C1 segment of cervical spinal cord (tissue), 14 donors: ENCODE results near the gene WARS2.

ENCODE experiments used
- DNase-seq, 14 donors: peaks; one replicate each; lab custom pipeline; 2025; lab: John Stamatoyannopoulos, UW

WARS2 gene

DNA sequence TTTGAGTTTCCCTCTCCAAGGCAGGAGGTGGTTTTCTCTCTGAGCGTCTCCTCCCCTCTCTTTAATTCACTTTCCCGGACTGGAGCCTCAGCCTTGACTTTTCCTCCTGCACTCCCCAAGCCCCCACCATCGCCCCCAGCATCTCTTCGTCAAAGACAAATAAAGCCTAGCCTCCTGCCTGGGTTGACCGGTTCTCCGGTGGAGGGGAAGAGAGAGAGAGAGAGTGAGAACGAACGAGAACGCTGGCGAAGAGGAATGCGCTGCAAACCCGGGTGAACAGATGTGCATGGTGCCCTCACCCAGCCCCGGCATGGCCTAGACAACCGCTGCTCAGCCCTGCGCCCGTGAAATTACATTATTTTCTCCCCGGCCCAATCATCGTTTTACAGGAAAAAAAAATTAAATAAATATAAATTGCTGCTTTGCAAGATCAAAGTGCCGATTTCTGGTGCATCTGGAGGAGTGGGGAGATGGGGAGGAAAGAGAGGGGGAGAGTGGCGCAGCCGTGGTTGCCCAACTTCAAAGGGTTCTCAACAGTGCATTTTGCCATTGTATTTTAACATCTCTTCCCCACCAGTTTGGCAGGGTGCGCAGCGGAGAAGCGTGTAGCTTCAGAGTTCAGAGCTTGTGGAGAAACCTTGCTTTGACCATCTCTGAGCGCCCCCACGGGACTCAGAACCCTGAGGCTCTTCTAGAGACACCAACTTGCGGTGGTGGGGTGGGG, 140.9 kb downstream of the WARS2 start:
- no peak for DNase-seq

DNA sequence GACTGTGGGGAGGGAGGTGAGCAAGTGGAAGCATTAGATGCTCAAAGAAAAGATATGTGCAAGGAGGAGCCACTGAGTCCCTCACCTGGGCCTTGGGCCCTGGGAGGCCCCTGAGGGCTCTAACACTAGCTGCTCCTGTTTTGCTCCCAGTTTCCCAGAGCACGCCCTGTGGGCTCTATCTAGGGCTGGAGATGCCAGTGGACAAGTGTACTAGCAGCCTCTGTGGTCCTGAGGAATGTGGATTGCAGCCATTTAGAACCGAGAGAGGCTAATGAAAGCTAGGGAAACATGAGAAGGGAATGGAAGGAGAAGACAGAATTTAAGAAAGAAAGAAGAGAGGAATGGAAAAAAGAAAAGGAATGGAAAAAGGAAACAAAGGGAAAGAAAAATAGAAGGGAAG, 142.3 kb downstream of the WARS2 start:
- DNase-seq, result no peak

GRCh38 chr1:118997225-118997624, 143.2 kb downstream of the WARS2 start:
- DNase-seq, result no peak

DNA sequence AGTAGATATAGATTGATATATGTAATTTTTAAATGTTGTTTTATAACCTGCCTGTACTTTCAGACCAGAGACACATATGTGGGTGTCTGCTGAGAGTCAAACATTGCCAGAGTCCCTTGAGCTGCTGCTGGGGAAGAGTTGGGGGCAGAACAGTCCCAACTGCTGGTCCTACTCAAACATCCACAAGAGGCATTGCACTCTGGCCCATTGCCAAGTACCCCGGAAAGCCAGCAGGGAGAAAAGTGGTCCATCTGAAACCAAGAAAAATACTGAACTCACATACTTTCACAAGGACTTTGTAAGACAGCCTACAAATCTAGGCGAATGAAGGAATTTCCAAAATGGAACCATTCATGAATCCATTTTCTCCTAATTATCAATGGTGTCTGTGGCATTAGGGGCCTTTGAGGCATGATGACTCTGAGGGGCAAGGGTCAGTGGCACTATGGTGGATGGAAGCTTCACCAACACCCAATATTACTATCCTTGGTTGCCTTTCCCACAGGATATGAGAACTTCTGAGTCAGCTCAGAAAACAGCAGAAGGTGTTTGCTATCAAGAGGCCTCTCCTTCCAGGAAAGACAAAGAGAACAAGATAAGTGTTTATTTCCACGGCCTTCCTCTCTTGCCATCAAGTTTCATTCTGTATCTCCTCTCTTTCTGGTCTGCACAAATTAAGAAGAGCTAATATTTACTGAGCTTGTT, 145.0 kb downstream of the WARS2 start:
- no peak for DNase-seq

GRCh38 chr1:118993700-118994026, 146.8 kb downstream of the WARS2 start:
- no peak for DNase-seq

GRCh38 chr1:118992868-118993699, 147.4 kb downstream of the WARS2 start:
- no peak for DNase-seq

DNA sequence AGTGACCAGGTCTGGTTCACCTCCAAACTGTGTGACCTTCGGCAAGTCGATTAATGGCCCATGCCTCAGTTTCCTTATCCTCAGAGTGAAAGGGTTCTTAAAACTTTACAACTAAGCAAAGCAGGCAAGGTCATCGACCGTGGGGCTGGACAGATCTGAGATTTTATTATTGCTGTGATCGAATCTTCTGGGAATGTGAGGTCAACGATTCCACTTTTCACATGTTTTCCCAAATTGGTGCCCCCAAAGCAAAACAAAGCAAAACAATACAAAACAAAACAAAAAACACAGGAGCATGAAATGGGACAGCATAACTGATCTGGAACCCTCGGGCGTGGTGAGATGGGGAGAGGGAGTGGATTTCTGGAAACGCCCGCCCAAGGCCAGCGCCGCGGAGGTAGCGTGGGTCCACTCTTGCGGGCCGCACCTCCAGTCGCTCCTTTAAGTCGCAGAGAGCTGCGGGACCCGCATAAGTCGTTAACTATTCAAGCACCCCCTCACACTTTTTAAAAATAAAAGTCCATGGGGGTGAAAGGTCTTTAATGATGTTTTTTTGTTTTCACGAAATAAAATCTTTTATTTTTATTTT, 148.1 kb downstream of the WARS2 start:
- DNase-seq, result no peak

- no peak for DNase-seq
Measured at GRCh38 chr1:118991448-118991847, 149.0 kb downstream of the WARS2 start.

DNA sequence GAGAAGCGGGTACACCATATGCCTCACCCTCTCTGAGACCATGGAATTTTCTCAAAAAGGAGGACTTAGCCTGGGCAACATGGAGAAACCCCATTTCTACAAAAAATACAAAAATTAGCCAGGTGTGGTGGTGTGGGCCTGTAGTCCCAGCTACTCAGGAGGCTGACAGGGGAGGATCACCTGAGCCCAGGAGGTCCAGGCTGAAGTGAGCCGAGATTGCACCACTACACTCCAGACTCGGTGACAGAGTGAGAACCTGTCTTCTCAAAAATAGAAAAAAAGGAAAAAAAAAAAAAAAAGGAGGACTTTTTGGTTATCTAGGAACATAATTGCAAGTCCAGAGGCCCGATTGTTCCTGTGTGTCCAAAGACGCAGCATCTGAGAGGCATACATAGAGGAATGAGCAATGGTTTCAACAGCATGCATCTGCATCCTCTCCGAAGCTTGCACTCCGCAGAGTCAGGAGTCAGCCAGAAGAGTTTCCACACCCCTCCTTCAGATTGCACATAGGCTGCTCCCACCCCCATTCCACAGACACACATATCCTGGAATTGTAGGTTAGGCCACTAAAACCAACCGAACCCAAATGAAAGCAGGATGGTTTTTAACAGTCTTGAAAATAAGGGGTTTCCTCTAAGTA, 149.8 kb downstream of the WARS2 start:
- DNase-seq, result no peak

- no peak for DNase-seq
Measured at GRCh38 chr1:118989878-118990378, 150.5 kb downstream of the WARS2 start.

DNA sequence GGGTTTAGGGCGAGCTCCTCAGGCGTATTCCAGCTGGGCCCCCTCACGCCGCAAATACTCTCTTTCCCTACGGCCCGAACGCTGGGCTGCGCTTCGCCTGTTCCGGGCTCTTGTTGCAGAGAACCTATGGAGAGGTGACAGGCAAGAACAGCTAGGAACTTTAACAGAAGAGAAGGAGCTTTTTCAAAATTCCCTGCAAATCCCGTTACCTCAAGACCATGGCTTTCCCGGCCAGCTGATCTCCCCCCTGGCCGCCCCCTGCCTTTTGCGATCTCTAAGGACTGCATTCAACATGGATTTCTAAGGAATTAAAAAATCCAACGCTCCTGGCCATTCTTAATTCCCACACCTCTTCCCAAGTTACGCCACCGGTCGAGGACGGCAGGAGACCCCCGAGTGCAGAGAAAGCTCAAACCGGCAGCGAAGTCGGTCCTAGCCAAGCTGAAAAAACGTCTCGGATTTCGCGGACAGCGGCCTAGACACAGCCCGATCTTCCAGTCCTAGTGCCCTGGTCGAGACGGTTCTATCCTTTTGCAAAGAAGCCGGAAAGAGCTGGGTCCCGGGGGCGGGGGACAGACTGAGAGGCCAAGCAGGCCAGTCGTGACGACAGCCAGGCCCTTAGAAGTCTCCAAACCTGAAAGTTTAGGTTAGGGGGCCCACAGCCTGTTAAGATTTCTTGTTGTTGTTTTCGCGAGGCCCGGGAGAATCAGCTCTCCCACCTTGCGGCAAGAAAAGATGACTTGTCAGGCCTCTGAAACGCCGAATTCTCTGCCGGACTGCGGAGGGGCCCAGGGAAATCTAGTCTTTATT, 151.2 kb downstream of the WARS2 start:
- no peak for DNase-seq

DNA sequence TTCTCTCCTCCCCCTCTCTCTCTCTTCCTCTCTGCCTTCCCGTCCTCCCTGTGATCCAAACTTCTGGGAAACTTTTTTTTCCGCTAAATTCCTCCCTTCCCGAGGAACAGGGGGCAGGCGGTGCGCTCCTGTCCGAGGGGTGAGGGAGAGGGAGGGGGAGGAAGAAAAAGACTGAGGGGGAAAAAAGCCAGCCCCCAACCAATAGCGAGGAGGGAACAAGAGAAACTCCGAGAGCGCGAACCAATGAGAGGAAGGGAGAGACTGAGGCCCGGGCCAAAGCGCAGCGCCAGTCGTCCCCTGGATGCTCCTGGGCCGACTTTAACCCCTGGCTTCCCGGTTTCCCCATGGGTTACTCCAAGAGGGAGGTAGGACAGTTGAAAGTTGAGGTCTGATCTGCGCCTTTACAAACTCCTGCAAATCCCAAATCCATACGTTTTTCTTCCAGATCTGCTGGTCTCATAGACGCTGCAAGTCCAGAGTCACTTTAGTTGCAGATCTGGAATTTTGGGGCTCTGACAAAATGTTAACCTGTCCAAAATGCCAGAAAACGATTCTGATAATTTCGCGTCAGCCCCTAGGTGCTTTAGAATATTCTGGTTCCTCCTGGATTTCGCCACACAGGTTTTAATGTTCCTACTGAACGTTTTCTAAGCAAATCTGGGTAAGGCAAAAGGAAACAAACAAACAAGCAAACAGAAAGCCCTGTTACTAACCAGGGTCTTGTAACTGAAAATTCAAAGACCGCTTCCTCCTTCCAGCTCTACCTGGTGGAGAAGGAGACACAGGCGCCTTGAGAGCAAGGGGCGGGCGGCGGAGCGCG, 152.1 kb downstream of the WARS2 start, which contains the start of gene TBX15:
TSS of gene TBX15 (minus strand) at position 158 of the 820 bp plus-strand sequence. CDS start 548 bp downstream, outside the sequence.
- no peak for DNase-seq

DNA sequence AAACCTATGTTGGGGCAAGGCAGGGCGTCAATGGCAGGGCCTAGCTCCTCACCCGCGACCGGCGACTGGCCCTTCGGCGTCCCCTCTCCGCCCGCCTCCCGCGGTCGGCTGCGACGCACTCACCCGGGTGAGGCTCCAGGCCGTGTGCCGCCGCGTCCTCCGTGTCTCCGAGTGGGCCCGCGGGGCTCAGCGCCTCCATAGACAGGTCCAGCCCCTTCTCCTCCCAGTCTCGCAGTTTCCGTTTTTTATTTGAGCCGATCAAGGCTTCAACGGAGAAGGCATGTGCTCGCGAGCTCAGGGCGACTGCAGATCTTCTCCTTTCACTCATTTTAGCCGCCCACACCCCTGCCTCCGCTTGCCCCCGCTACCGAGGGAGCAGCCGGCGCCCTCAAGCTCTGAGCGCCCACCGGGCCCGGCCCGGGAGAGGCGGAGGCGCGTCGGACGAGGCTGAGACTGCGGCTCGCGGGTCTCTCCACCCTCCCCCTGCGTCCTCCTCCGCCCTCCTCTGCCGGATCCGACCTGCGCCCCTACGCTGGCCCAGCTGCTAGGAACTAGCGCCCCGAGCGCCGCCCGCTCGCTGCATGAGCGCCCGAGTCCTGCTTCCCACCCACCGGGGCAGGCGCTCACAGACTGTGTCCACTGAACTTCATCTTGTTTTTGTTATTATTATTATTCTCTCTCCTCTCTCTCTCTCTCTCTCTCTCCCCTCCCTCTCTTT, 152.8 kb downstream of the WARS2 start:
- no peak for DNase-seq

DNA sequence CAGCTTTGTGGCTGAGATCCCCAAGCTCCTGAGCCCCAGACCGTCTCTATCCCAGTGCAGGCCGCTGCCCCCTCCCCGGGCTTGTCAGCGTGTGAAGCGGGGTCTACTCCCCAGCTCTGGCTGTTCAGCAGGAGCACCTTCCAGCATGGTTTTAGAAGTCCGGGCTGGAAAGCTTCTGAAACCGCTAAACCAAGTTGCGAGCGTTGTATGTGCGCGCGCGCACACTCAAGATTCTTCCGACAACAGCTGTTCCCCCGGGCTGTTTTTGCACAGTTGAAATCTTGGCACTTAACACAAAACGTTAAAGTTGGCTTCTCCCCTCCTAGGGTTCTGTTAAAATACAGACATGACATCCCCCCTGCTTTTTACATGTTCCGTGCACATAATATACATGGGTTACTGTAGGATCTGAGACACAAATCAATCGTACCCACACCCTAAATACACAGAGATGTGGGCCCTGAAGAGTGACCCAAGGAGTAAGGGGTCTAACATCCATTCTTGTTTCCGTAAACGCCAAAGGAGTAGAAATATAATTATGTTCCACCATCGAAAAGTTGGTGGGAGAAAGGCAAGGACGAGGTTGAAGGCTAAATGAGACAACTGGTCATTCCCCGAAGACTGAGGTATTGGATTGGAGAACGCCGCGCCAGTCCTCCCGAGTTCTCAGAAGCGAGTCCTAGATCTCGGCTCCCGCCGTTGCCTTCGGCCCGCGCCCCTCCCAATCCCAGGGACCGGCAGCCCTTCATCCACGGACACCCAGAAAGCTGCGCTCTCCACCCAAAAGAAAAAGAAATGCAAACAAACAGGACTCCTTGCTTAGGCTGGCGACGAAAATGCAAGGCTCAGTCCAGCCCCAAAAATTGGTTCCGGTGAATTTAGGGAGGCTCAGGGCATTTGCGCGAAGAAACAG, 153.6 kb downstream of the WARS2 start:
- no peak for DNase-seq

GRCh38 chr1:118985640-118986554, 154.6 kb downstream of the WARS2 start:
- DNase-seq, result no peak

GRCh38 chr1:118984722-118985639, 155.5 kb downstream of the WARS2 start:
- no peak for DNase-seq
